GM06990 (cell line): Measurements from ENCODE around the gene RTL10.

Source experiments
- DNase-seq: peaks from one replicate; pipeline ENCODE4 v3.0.0-alpha.2; 2011; ENCODE audit not compliant: insufficient read length; ENCODE audit errors: extremely low read depth
- H3K27me3 ChIP-seq: replicated peaks from 2 replicates; pipeline ENCODE4 v1.6.0; 2011; ENCODE audit warnings: low read length; ENCODE audit not compliant: control insufficient read depth, insufficient read depth
- H3K36me3 ChIP-seq: 2 replicates; pipeline ENCODE4 v1.5.1; 2011; ENCODE audit warnings: low read length; ENCODE audit not compliant: control insufficient read depth, insufficient read depth
- H3K4me3 ChIP-seq: replicated peaks from 2 replicates; pipeline ENCODE4 v1.5.1; 2011; ENCODE audit warnings: low read depth, mild to moderate bottlenecking, control low read depth, low read length
- TF ChIP-seq, protein P1 (sequence below): IDR thresholded peaks from 2 replicates; pipeline ENCODE4 v1.5.1; 2011; ENCODE audit warnings: low read length, control low read depth, mild to moderate bottlenecking, inconsistent platforms; ENCODE audit not compliant: insufficient read depth, poor library complexity, severe bottlenecking

RTL10 gene

DNA sequence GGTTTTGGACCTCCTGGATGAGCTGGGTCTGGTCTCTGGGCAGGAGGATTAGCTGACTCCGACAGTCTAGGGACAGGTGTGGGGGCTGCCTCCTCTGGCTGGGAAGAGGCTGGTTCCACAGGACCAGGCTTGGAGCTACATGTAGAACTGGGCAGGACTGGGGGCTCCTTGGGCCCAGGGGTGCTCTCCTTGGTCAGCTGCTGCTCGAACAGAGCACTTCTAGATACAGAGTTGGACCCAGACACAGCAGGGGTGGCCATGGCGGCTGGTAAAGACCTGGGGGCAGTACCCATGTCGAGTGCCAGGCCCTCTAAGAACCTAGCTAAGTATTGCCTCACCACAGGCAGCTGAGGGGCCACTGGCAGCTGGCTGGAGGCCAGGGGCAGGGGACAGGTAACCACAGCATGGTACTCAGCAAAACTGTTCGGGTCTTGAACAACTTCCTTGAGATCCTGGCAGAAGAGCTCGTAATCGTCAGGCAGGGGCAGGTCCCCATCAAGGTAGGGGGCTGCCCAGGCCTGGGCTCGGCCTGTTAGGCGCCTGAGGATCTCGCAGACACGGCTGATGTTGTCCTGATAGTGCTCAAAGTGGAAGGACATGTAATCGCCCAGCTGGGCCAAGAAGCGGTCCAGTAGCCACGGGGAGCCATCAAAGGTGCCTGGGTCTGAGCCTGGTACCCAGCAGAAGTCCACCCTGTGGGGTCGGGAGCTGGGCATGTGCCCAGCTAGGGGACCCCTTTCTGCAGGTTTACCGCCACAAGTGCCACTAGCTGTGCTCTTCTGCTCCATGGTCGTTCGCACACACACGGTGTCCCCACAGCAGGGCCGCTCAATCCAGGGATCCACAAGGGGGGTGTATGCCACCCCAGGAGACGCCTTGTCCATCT lies 3.1 kb downstream of the RTL10 start:
- peaks cover 16% of the 10 kb centered on the region for H3K36me3 ChIP-seq
- no peak overlapping the region for H3K4me3 ChIP-seq
- no peak for DNase-seq
- TF ChIP-seq, protein P1, sequence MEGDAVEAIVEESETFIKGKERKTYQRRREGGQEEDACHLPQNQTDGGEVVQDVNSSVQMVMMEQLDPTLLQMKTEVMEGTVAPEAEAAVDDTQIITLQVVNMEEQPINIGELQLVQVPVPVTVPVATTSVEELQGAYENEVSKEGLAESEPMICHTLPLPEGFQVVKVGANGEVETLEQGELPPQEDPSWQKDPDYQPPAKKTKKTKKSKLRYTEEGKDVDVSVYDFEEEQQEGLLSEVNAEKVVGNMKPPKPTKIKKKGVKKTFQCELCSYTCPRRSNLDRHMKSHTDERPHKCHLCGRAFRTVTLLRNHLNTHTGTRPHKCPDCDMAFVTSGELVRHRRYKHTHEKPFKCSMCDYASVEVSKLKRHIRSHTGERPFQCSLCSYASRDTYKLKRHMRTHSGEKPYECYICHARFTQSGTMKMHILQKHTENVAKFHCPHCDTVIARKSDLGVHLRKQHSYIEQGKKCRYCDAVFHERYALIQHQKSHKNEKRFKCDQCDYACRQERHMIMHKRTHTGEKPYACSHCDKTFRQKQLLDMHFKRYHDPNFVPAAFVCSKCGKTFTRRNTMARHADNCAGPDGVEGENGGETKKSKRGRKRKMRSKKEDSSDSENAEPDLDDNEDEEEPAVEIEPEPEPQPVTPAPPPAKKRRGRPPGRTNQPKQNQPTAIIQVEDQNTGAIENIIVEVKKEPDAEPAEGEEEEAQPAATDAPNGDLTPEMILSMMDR, result no peak
- H3K27me3 ChIP-seq, result no peaks in the 10 kb centered on the region

- Histone ChIP-seq H3K4me3 (no peak overlapping the region), H3K27me3 (no peaks in the 10 kb centered on the region), H3K36me3 (peaks cover 16% of the 10 kb centered on the region)
- DNase-seq, result no peak
- TF ChIP-seq, protein P1, result no peak
These were observed 3.9 kb downstream of the RTL10 start for GRCh38 chr22:19850763-19851109.

GRCh38 chr22:19849835-19850762 lies 4.6 kb downstream of the RTL10 start:
- peaks cover 16% of the 10 kb centered on the region for H3K36me3 ChIP-seq
- no peak for DNase-seq

GRCh38 chr22:19848298-19849224 lies 6.1 kb downstream of the RTL10 start:
- Histone ChIP-seq H3K36me3 (peaks cover 16% of the 10 kb centered on the region), H3K27me3 (no peaks in the 10 kb centered on the region), H3K4me3 (no peak overlapping the region)
- no peak for DNase-seq
- TF ChIP-seq, protein P1, result no peak

More at GRCh38 chr22:19849835-19850762, 4.6 kb downstream of the RTL10 start:
- H3K27me3 ChIP-seq, result no peaks in the 10 kb centered on the region
- no peak overlapping the region for H3K4me3 ChIP-seq
- TF ChIP-seq, protein P1, result no peak

GRCh38 chr22:19847345-19847632 lies 7.4 kb downstream of the RTL10 start:
- Histone ChIP-seq H3K27me3 (no peaks in the 10 kb centered on the region), H3K4me3 (no peak overlapping the region), H3K36me3 (peaks cover 16% of the 10 kb centered on the region)
- TF ChIP-seq, protein P1, result no peak
- DNase-seq, result no peak
